H4 (cell line): Measurements from ENCODE around the gene NINJ2. TPM values are rescaled to one million over a fixed set of nuclear protein-coding genes. Genes with fewer than 3 reads are reported as not detected.
A peak's percentile ranks its signal among the peaks of the same experiment; 100 is the strongest.

Source experiments
- DNase-seq: peaks from one replicate; pipeline ENCODE4 v3.0.0-alpha.2; 2015; ENCODE audit warnings: low spot score
- total RNA-seq: library from RNA; depleted of rRNA; stranded (reverse); fragments of >200 nt; shearing (Covaris generic); gene quantifications from 2 replicates; pipeline ENCODE4 v1.2.3, GENCODE V29; 2014

Gene NINJ2
- total RNA-seq, 1 experiment from 2014 or later: not detected

GRCh38 chr12:570435-570920 is 92.8 kb downstream of the NINJ2 start:
- DNase-seq: peak; percentile 89

- DNase-seq: peak; percentile 81
Measured at GRCh38 chr12:569803-570434, 93.3 kb downstream of the NINJ2 start.

- DNase-seq: no peak
Measured at GRCh38 chr12:569091-569676, 94.1 kb downstream of the NINJ2 start.

- DNase-seq: no peak
Measured at GRCh38 chr12:568486-568885, 94.8 kb downstream of the NINJ2 start.

- DNase-seq: no peak
Measured at GRCh38 chr12:565589-566105, 97.6 kb downstream of the NINJ2 start.

GRCh38 chr12:565161-565560 is 98.1 kb downstream of the NINJ2 start:
- DNase-seq: no peak

GRCh38 chr12:563787-564298 is 99.4 kb downstream of the NINJ2 start:
- no peak for DNase-seq

GRCh38 chr12:563250-563781 is 99.9 kb downstream of the NINJ2 start:
- DNase-seq: no peak

GRCh38 chr12:562634-563033 is 100.6 kb downstream of the NINJ2 start:
- no peak for DNase-seq

- no peak for DNase-seq
Measured at GRCh38 chr12:561908-562593, 101.2 kb downstream of the NINJ2 start.

- no peak for DNase-seq
Measured at GRCh38 chr12:561391-561705, 101.9 kb downstream of the NINJ2 start.

- DNase-seq: no peak
Measured at GRCh38 chr12:560691-561390, 102.4 kb downstream of the NINJ2 start.

- no peak for DNase-seq
Measured at GRCh38 chr12:559906-560455, 103.3 kb downstream of the NINJ2 start.

- DNase-seq: no peak
Measured at GRCh38 chr12:559208-559905, 103.9 kb downstream of the NINJ2 start.

GRCh38 chr12:558580-558979 is 104.7 kb downstream of the NINJ2 start:
- no peak for DNase-seq

- DNase-seq: no peak
Measured at GRCh38 chr12:556498-556897, 106.7 kb downstream of the NINJ2 start.

GRCh38 chr12:554001-554285 is 109.3 kb downstream of the NINJ2 start:
- DNase-seq: no peak

- DNase-seq: no peak
Measured at GRCh38 chr12:553216-554000, 109.8 kb downstream of the NINJ2 start.

GRCh38 chr12:552466-552865 is 110.8 kb downstream of the NINJ2 start:
- no peak for DNase-seq

- DNase-seq: no peak
Measured at GRCh38 chr12:550473-551260, 112.6 kb downstream of the NINJ2 start.
